Measurements from ENCODE around the gene PM20D2.

The PM20D2 gene

GRCh38 chr6:89209457-89209856 is 63.6 kb downstream of the PM20D2 start:
- no peak overlapping the region for H3K4me3 ChIP-seq (replicated peaks; ENCODE audit: low read depth, low read length)
- no peak for DNase-seq (ENCODE audit: extremely low read depth, low read depth)
- TF ChIP-seq CTCF (IDR thresholded peaks at IDR 0.05; ENCODE audit: low read depth, low read length, missing control alignments) = no peak

- TF ChIP-seq CTCF (IDR thresholded peaks at IDR 0.05; ENCODE audit: low read depth, low read length, missing control alignments) = no peak
- no peak for DNase-seq (ENCODE audit: extremely low read depth, low read depth)
Observed at GRCh38 chr6:89212472-89212871, 66.6 kb downstream of the PM20D2 start.

GRCh38 chr6:89214197-89214596 is 68.3 kb downstream of the PM20D2 start:
- DNase-seq (ENCODE audit: extremely low read depth, low read depth) = no peak
- no peak overlapping the region for H3K4me3 ChIP-seq (replicated peaks; ENCODE audit: low read depth, low read length)
- no peak for TF ChIP-seq CTCF (IDR thresholded peaks at IDR 0.05; ENCODE audit: low read depth, low read length, missing control alignments)

More at GRCh38 chr6:89212472-89212871, 66.6 kb downstream of the PM20D2 start:
- H3K4me3 ChIP-seq (replicated peaks; ENCODE audit: low read depth, low read length) = no peak overlapping the region

Measured in HFF-Myc (cell line).